Body of pancreas (tissue), 4 donors: ENCODE data around the gene ARHGEF28. TPM values are rescaled to one million over a fixed set of nuclear protein-coding genes. Genes with fewer than 3 reads are reported as not detected.

Experiments used
- ATAC-seq: fragments of 150-250 bp; one replicate; pipeline ENCODE4 v1.9.1; 2016
- DNase-seq, 4 donors: peaks; one replicate each; pipeline ENCODE4 v3.0.0-alpha.2; 2019
- H3K27ac ChIP-seq, 4 donors: fragments of 200-600 bp; sonication (generic); 1 replicate in 3 of 4; 2 replicates in 1 of 4; pipeline versions ENCODE4 v1.5.1 to v1.6.1; 2016 to 2019; ENCODE audit warnings: mild to moderate bottlenecking in 1 of 4, mixed read lengths in 1 of 4, moderate library complexity in 1 of 4
- H3K27me3 ChIP-seq, 2 donors: fragments of 200-600 bp; sonication (generic); one replicate each; pipeline ENCODE4 v1.6.0; 2016; ENCODE audit warnings: mild to moderate bottlenecking in 1 of 2
- H3K36me3 ChIP-seq, 2 donors: fragments of 200-600 bp; sonication (generic); replicated peaks in 1 of 2; 2 replicates each; pipeline ENCODE4 v1.5.1; 2016; ENCODE audit warnings: low read depth in 2 of 2; ENCODE audit not compliant: insufficient read depth in 1 of 2
- H3K4me1 ChIP-seq: fragments of 200-600 bp; sonication (generic); one replicate; pipeline ENCODE4 v1.6.0; 2016
- H3K4me3 ChIP-seq, 2 donors: fragments of 200-600 bp; sonication (generic); 1 replicate in 1 of 2; 2 replicates in 1 of 2; pipeline ENCODE4 v1.5.1; 2016 to 2019
- H3K9me3 ChIP-seq, 3 donors: fragments of 200-600 bp; sonication (generic); 1 replicate in 2 of 3; 2 replicates in 1 of 3; pipeline ENCODE4 v1.5.1; 2016
- CTCF ChIP-seq, 7 experiments: fragments of 450-650 bp in 4 of 7; fragments of 200-600 bp in 3 of 7; sonication (generic) in 3 of 7; IDR thresholded peaks; one replicate each; pipeline ENCODE4 v1.5.1; 2016 to 2019; ENCODE audit warnings: antibody characterized with exemption in 7 of 7
- POLR2A ChIP-seq, 3 donors: fragments of 450-650 bp; IDR thresholded peaks; one replicate each; pipeline ENCODE4 v1.6.1; 2016; ENCODE audit warnings: antibody characterized with exemption in 3 of 3, mild to moderate bottlenecking in 2 of 3
- WGBS, 2 donors: methylation state at CpG; one replicate each; pipeline ENCODE4 v1.1.5; 2017; 5-methylcytosine and 5-hydroxymethylcytosine counted together
- intact Hi-C: fragments of 100-400 bp; cut with DNase I; formaldehyde crosslinking; loops from one replicate; pipeline ENCODE4 v1.15.1; 2023
- total RNA-seq, 2 donors: library from RNA; depleted of rRNA; stranded (reverse); fragments of >200 nt; gene quantifications; one replicate each; pipeline ENCODE4 v1.1.0, GENCODE V29; 2016

ARHGEF28 gene
- total RNA-seq, 2 donors from 2014 or later: 63.0 to 67.2 TPM

- no peak overlapping the region for H3K4me3 ChIP-seq
- intact Hi-C loops: no loop called here
- no peaks in the 10 kb centered on the region for H3K36me3 ChIP-seq
- DNase-seq: no peak
- no peaks in the 10 kb centered on the region for H3K27me3 ChIP-seq
- TF ChIP-seq CTCF (IDR thresholded peaks at IDR 0.05) (peak in 1 of 7 experiments; percentile 11), POLR2A (IDR thresholded peaks at IDR 0.05) (no peak)
- H3K4me1 ChIP-seq: peaks cover 25% of the 10 kb centered on the region
- WGBS, 2 donors: 72 to 83% methylated on average over 7 of the region's 7 CpGs
- no peak for ATAC-seq
- no peaks in the 10 kb centered on the region for H3K9me3 ChIP-seq
- H3K27ac ChIP-seq: no peak overlapping the region
These were observed 137.5 kb downstream of the ARHGEF28 start for GRCh38 chr5:73763300-73764032.

GRCh38 chr5:73764586-73764985 lies 138.6 kb downstream of the ARHGEF28 start:
- ATAC-seq (no peak), DNase-seq (no peak)
- intact Hi-C loops: no loop called here
- H3K4me3 ChIP-seq: no peak overlapping the region
- H3K9me3 ChIP-seq: no peaks in the 10 kb centered on the region
- peaks cover 19% of the 10 kb centered on the region for H3K4me1 ChIP-seq
- H3K27ac ChIP-seq: no peak overlapping the region
- no peaks in the 10 kb centered on the region for H3K36me3 ChIP-seq
- 91 to 100% methylated on average over 2 of the region's 2 CpGs for WGBS, 2 donors
- TF ChIP-seq POLR2A (IDR thresholded peaks at IDR 0.05): no peak
- TF ChIP-seq CTCF (IDR thresholded peaks at IDR 0.05): no peak
- H3K27me3 ChIP-seq: no peaks in the 10 kb centered on the region

- peaks cover 15% of the 10 kb centered on the region for H3K4me1 ChIP-seq
- no peaks in the 10 kb centered on the region for H3K9me3 ChIP-seq
- ATAC-seq (no peak), DNase-seq (no peak)
- no peak overlapping the region for H3K4me3 ChIP-seq
- no peak overlapping the region for H3K27ac ChIP-seq
- TF ChIP-seq POLR2A (IDR thresholded peaks at IDR 0.05) (no peak), CTCF (IDR thresholded peaks at IDR 0.05) (no peak)
- no peaks in the 10 kb centered on the region for H3K27me3 ChIP-seq
- intact Hi-C loops: no loop called here
- no peaks in the 10 kb centered on the region for H3K36me3 ChIP-seq
These were observed 139.0 kb downstream of the ARHGEF28 start for GRCh38 chr5:73764996-73765395.

GRCh38 chr5:73766902-73767301 lies 140.9 kb downstream of the ARHGEF28 start:
- intact Hi-C loops: no loop called here
- ATAC-seq (no peak), DNase-seq (no peak)
- Histone ChIP-seq H3K9me3 (no peaks in the 10 kb centered on the region), H3K27ac (no peak overlapping the region), H3K4me1 (no peaks in the 10 kb centered on the region), H3K27me3 (no peaks in the 10 kb centered on the region), H3K4me3 (no peak overlapping the region), H3K36me3 (no peaks in the 10 kb centered on the region)
- 97 to 100% methylated on average over 2 of the region's 2 CpGs for WGBS, 2 donors
- TF ChIP-seq CTCF (IDR thresholded peaks at IDR 0.05) (no peak), POLR2A (IDR thresholded peaks at IDR 0.05) (no peak)
